Fibroblast of skin of left biceps (primary cell): ENCODE results near the gene PISD.
A peak's percentile ranks its signal among the peaks of the same experiment; 100 is the strongest.
"Not testable (repeated sequence)": the region's sequence is repeated elsewhere in the genome, so short reads cannot be mapped to it uniquely, and the experiment has no call there.

Source experiments
- DNase-seq, 2 experiments: peaks; one replicate each; pipeline ENCODE4 v3.0.0-alpha.2; 2013; ENCODE audit warnings: low read depth in 2 of 2

The PISD gene

DNA sequence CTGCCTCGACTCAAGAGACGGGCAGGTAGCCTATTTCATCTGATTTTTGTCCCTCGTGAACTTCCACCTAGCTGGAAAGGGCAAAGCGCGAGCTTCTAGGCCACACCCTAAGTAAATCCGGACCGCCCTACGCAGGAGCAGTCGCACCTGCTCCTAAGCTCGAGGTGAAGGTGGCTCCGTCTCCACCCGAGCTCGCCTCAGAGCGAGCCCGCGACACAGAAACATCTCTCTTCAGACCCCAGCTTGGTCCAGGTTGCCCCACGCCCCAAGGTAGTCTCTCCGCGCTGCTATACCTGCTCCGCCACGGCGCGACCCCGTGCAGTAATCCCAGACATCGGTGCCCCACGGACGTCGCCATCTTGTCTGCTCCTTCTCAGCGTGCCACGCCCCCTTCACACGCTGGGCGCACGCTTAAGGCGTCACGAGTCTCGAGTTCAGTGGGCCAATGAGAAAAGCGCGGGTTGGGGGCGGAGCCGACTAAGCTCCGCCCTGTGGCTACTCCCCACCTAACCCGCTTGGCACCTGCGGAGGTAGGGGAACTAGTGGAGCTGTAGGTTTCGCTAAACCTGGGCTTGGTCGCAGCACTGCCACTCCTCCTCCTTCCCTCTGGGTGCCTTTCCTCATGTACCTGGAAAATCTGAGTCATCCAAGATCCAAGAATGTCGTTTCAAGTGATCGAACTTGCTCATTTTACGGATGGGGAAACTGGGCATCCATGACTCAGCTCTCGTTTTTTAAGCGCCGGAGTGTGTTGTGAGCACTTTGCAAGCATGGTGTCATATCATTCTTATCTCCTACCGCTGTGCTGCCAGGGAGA, at the start of gene PISD:
PISD (minus strand) TSS at position 365 of the 817 bp plus-strand sequence; CDS start at position 358, 7 bp downstream.
- peak; percentile 78 to 81 for DNase-seq

GRCh38 chr22:31711226-31711625, 49.2 kb upstream of the PISD start:
- not testable (repeated sequence) for DNase-seq

GRCh38 chr22:31707519-31707918, 45.5 kb upstream of the PISD start:
- no peak for DNase-seq

DNA sequence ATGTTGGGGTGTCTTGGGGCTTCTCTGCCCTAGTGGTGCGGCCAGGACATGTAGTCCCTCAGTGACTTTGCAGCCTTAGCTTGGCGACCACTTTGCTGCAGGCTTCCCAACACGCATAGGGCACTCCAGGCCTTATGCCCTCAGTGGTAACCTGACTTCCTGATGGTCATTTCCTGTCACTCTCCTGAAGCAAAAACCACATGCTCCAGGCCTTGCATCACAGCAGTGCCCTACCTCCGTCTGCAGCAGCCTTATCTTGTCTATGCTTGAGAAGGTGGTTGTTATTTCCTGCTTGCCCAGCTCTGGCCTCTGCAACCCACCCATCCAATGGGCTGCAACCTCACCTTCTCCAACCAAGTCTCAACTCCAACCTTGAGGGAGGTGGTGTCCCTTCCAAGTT, 33.4 kb upstream of the PISD start:
- no peak for DNase-seq

DNA sequence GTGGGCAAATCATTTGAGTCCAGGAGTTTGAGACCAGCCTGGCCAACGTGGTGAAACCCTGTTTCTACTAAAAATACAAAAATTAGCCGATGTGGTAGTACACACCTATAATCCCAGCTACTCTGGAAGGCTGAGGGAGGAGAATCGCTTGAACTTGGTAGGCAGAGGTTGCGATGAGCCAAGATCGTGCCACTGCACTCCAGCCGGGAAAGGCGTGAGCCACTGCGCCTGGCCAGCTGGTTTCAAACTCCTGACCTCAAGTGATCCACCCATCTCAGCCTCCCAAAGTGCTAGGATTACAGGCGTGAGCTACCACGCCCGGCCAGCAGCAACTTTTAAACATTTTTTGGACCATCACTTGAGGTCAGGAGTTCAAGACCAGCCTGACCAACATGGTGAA, 32.0 kb upstream of the PISD start:
- DNase-seq: not testable (repeated sequence)

- peak; percentile 48 to 59 for DNase-seq
These were observed 30.3 kb upstream of the PISD start for GRCh38 chr22:31692186-31692886.

DNA sequence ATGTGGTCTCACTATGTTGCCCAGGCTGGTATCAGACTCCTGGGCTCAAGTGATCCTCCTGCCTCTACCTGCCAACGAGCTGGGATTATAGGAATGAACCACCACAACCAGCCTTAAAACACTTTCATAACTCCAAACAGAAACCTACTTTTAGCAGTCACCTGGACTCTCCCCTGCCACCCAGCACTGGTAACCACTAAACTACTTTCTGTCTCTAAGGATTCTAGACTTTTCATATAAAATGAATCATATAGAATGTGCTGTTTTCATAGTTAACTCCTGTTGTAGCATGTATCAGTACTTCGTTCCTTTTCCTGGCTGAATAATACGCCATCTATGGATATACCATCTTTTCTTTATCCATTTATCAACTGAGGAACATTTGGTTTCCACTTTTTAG, 29.4 kb upstream of the PISD start:
- no peak for DNase-seq

DNA sequence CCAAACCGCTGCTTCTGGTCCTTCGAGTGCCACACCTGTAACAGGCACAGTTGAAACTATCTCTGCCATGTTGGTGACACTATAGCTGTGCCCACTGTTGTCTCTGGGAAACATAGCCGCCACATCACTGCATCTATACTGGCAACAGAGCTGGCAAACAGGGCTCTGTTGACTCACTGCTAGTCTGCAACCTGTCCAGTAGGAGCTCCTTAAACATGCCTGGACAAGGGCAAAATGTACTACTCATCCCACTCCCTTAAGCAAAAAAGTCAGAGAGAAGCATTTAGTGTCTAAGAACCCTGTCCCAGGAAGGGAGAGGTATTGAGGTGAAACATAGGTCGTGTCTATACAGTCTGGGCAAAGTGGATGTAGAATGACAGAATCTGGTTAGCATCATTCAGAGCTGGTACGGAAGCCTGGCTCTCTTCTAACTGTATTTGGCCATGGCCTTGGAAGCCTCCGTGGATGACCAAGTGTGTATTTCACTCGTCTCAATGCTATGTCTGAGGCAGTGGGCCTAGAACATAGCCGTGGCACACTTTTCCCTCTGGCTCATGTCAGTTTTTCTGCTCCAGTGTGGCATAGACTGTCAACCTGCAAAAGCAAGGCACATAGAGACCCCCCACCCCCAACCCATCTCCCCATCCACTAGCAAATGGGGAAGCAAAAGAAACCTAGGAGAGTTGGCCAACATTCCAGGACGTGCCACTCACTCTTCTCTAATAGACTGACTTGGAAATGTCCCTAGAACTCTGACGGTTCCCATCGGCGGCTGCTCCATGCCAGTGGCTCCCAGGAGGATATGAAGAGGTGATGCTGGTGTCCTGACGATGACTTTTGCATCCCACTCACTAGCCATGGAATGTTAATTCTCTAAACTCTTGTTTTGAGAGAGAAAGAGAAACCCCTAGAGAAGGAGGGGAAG, 21.4 kb upstream of the PISD start:
- DNase-seq: no peak

GRCh38 chr22:31682751-31683150, 20.7 kb upstream of the PISD start:
- no peak for DNase-seq

DNA sequence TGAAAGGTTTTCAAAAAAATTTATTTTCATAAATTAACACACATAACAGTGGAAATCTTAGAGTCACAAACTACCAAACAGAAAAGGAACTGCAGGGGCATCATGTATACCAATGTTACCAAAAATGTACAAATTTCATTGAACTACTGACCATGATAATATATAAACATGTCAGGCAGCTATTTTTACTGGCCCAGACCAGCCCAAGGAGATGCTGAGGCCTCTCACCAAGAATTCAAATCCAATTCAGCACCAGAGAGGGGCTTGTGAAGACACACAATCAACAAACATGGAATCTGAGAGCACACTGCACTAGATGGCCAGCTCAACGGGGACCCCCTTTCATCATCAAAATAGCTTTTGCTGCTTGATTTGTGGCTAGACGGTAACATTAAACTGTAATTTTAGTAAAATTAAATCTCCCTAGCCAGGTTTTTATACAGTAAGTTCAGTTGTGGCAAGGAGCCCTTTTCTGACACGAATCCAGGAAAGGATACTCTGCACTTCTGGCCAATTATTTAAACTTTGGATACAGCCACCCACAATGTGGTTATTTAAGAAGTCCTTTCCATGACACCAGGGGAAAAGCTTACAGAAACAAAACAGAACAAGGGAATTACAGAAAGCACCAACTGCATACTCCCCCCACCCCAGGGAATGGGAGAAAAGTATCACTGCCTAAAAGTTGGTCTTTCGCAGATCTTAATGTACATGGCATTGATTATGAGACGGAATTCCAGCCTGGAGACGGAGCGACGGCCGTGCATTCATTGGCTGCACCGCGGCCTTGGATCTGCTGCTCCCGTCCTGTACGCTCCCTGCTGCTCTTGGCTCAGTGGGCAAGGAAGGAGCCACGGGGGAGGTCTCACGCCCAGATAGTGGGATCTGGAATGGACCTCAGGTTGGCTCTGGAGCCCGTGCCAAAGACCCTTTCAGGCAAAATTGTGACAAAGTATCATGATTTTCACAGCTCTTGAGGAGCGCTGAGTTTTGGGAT, 19.6 kb upstream of the PISD start:
- DNase-seq: peak in 1 of 2 experiments; percentile 6

- peak; percentile 49 to 52 for DNase-seq
These were observed 18.9 kb upstream of the PISD start for GRCh38 chr22:31680861-31681341.

DNA sequence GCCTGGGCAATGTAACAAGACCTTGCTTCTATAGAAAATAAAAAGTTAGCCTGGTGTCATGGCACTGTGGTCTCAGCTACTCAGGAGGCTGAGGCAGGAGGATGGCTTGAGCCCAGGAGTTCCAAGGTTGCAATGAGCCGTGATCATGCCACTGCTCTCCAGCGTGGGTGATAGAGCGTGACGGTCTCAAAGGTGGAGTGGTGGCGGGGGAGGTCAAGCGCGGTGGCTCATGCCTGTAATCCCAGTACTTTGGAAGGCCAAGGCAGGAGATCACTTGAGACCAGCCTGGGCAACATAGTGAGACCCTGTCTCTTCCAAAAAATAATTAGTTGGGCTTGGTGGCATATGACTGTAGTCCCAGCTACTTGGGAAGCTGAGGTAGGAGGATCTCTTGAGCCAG, 16.7 kb upstream of the PISD start:
- no peak for DNase-seq

- peak; percentile 59 to 66 for DNase-seq
These were observed 14.7 kb upstream of the PISD start for GRCh38 chr22:31676700-31677099.

GRCh38 chr22:31674219-31674618, 12.2 kb upstream of the PISD start:
- DNase-seq: not testable (repeated sequence)

GRCh38 chr22:31668849-31669248, 6.8 kb upstream of the PISD start:
- DNase-seq: not testable (repeated sequence)

DNA sequence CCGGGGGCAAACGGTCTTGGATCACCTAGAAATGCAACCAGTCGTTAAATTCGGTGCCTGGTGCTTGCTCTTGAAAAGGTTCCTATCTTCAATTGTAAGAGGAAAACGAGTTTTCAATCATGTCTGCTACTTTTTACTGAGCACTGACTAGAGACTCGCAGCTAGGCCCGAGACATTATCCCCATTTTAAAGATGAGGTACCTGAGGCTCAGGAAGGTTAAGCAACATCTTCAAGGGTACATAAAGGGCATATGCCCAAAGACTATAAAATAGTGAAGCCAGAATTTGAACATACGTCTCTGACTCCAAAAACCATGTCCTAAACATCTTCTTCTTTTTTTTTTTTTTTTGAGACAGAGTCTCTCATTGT, 638 bp upstream of the PISD start:
- DNase-seq: no peak

GRCh38 chr22:31660860-31661341, 1.1 kb downstream of the PISD start:
- not testable (repeated sequence) for DNase-seq

- DNase-seq: no peak
These were observed 2.8 kb downstream of the PISD start for GRCh38 chr22:31659246-31659645.

- DNase-seq: no peak
These were observed 7.6 kb downstream of the PISD start for GRCh38 chr22:31654408-31654807.

DNA sequence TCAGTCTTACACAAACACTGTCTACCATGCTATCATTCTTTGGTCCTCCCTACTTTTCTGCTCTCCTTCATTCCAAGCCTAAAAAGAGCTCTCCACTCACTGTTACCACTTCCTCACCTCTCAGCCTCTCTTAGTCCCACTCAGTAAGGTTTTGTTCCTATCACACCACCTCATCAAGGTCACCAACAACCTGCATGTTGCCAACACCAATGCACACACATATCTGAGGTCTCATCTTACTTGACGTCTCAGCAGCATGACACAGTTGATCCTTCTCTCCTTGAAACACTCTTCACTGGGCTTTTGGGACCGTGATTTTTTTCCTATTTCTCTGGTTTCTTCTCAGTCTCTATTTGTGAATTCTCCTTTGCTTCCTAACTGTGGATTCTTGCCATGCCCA, 8.1 kb downstream of the PISD start:
- no peak for DNase-seq
